ENCODE results near the gene ARMS2. TPM values are rescaled to one million over a fixed set of nuclear protein-coding genes. Genes with fewer than 3 reads are reported as not detected.

Gene ARMS2
- total and polyA plus RNA-seq, 9 donors = not detected

GRCh38 chr10:122449153-122449552 is 5.3 kb upstream of the ARMS2 start:
- DNase-seq = no peak
- Histone ChIP-seq H3K36me3 (ENCODE audit: control insufficient read depth, insufficient read depth, low read length) (no peaks in the 10 kb centered on the region), H3K27ac (ENCODE audit: low read length) (no peak overlapping the region), H3K4me1 (ENCODE audit: control insufficient read depth, insufficient read depth, low read length) (peaks cover 9% of the 10 kb centered on the region), H3K4me3 (ENCODE audit: low read length) (no peak overlapping the region), H3K27me3 (ENCODE audit: control insufficient read depth, insufficient read depth, low read length) (peaks cover 3% of the 10 kb centered on the region), H3K9me3 (replicated peaks; ENCODE audit: control insufficient read depth, low read depth, low read length) (no peaks in the 10 kb centered on the region)
- WGBS (ENCODE audit: insufficient coverage) = 100% methylated on average over 1 of the region's 4 CpGs

GRCh38 chr10:122450353-122450990 is 4.0 kb upstream of the ARMS2 start:
- no peaks in the 10 kb centered on the region for H3K9me3 ChIP-seq (replicated peaks; ENCODE audit: control insufficient read depth, low read depth, low read length)
- DNase-seq = peak; percentile 59
- 58% methylated on average over 10 of the region's 14 CpGs for WGBS (ENCODE audit: insufficient coverage)
- peaks cover 5% of the 10 kb centered on the region for H3K27me3 ChIP-seq (ENCODE audit: control insufficient read depth, insufficient read depth, low read length)
- H3K36me3 ChIP-seq (ENCODE audit: control insufficient read depth, insufficient read depth, low read length) = no peaks in the 10 kb centered on the region
- peaks cover 9% of the 10 kb centered on the region for H3K4me1 ChIP-seq (ENCODE audit: control insufficient read depth, insufficient read depth, low read length)
- no peak overlapping the region for H3K4me3 ChIP-seq (ENCODE audit: low read length)
- H3K27ac ChIP-seq (ENCODE audit: low read length) = peak overlapping the region; percentile 76

GRCh38 chr10:122454071-122454470 is 382 bp upstream of the ARMS2 start:
- no peak overlapping the region for H3K4me3 ChIP-seq (ENCODE audit: low read length)
- no peak overlapping the region for H3K27ac ChIP-seq (ENCODE audit: low read length)
- DNase-seq = no peak
- no peaks in the 10 kb centered on the region for H3K36me3 ChIP-seq (ENCODE audit: control insufficient read depth, insufficient read depth, low read length)
- WGBS (ENCODE audit: insufficient coverage) = no CpG with 5 or more reads among the region's 3 CpGs
- peaks cover 12% of the 10 kb centered on the region for H3K4me1 ChIP-seq (ENCODE audit: control insufficient read depth, insufficient read depth, low read length)
- H3K9me3 ChIP-seq (replicated peaks; ENCODE audit: control insufficient read depth, low read depth, low read length) = no peaks in the 10 kb centered on the region
- H3K27me3 ChIP-seq (ENCODE audit: control insufficient read depth, insufficient read depth, low read length) = peaks cover 15% of the 10 kb centered on the region

GRCh38 chr10:122455376-122456079 is 1.1 kb downstream of the ARMS2 start:
- 79% methylated on average over 4 of the region's 11 CpGs for WGBS (ENCODE audit: insufficient coverage)
- Histone ChIP-seq H3K4me1 (ENCODE audit: control insufficient read depth, insufficient read depth, low read length) (peaks cover 12% of the 10 kb centered on the region), H3K36me3 (ENCODE audit: control insufficient read depth, insufficient read depth, low read length) (no peaks in the 10 kb centered on the region), H3K4me3 (ENCODE audit: low read length) (no peak overlapping the region), H3K27ac (ENCODE audit: low read length) (no peak overlapping the region), H3K27me3 (ENCODE audit: control insufficient read depth, insufficient read depth, low read length) (peaks cover 26% of the 10 kb centered on the region), H3K9me3 (replicated peaks; ENCODE audit: control insufficient read depth, low read depth, low read length) (no peaks in the 10 kb centered on the region)
- DNase-seq = no peak

- no CpG with 5 or more reads among the region's 5 CpGs for WGBS (ENCODE audit: insufficient coverage)
- Histone ChIP-seq H3K9me3 (replicated peaks; ENCODE audit: control insufficient read depth, low read depth, low read length) (no peaks in the 10 kb centered on the region), H3K4me3 (ENCODE audit: low read length) (no peak overlapping the region), H3K27me3 (ENCODE audit: control insufficient read depth, insufficient read depth, low read length) (peaks cover 33% of the 10 kb centered on the region), H3K4me1 (ENCODE audit: control insufficient read depth, insufficient read depth, low read length) (peaks cover 15% of the 10 kb centered on the region), H3K27ac (ENCODE audit: low read length) (peak overlapping the region; percentile 72), H3K36me3 (ENCODE audit: control insufficient read depth, insufficient read depth, low read length) (no peaks in the 10 kb centered on the region)
- DNase-seq = peak; percentile 70
Measured at GRCh38 chr10:122457934-122458333, 3.5 kb downstream of the ARMS2 start.

GRCh38 chr10:122458693-122459092 is 4.2 kb downstream of the ARMS2 start:
- Histone ChIP-seq H3K4me1 (ENCODE audit: control insufficient read depth, insufficient read depth, low read length) (peaks cover 23% of the 10 kb centered on the region), H3K9me3 (replicated peaks; ENCODE audit: control insufficient read depth, low read depth, low read length) (no peaks in the 10 kb centered on the region), H3K27me3 (ENCODE audit: control insufficient read depth, insufficient read depth, low read length) (peaks cover 41% of the 10 kb centered on the region), H3K36me3 (ENCODE audit: control insufficient read depth, insufficient read depth, low read length) (no peaks in the 10 kb centered on the region), H3K4me3 (ENCODE audit: low read length) (no peak overlapping the region), H3K27ac (ENCODE audit: low read length) (peak overlapping the region; percentile 24)
- DNase-seq = no peak
- 73% methylated on average over 6 of the region's 6 CpGs for WGBS (ENCODE audit: insufficient coverage)

GRCh38 chr10:122459561-122460273 is 5.3 kb downstream of the ARMS2 start:
- Histone ChIP-seq H3K4me1 (ENCODE audit: control insufficient read depth, insufficient read depth, low read length) (peaks cover 32% of the 10 kb centered on the region), H3K27ac (ENCODE audit: low read length) (no peak overlapping the region), H3K27me3 (ENCODE audit: control insufficient read depth, insufficient read depth, low read length) (peaks cover 51% of the 10 kb centered on the region), H3K9me3 (replicated peaks; ENCODE audit: control insufficient read depth, low read depth, low read length) (no peaks in the 10 kb centered on the region), H3K4me3 (ENCODE audit: low read length) (no peak overlapping the region), H3K36me3 (ENCODE audit: control insufficient read depth, insufficient read depth, low read length) (no peaks in the 10 kb centered on the region)
- DNase-seq = no peak
- WGBS (ENCODE audit: insufficient coverage) = 54% methylated on average over 4 of the region's 14 CpGs

GRCh38 chr10:122460891-122461293 is 6.4 kb downstream of the ARMS2 start:
- H3K27ac ChIP-seq (ENCODE audit: low read length) = no peak overlapping the region
- WGBS (ENCODE audit: insufficient coverage) = under 1% methylated on average over 40 of the region's 40 CpGs
- H3K9me3 ChIP-seq (replicated peaks; ENCODE audit: control insufficient read depth, low read depth, low read length) = no peaks in the 10 kb centered on the region
- peaks cover 57% of the 10 kb centered on the region for H3K27me3 ChIP-seq (ENCODE audit: control insufficient read depth, insufficient read depth, low read length)
- no peaks in the 10 kb centered on the region for H3K36me3 ChIP-seq (ENCODE audit: control insufficient read depth, insufficient read depth, low read length)
- peaks cover 34% of the 10 kb centered on the region for H3K4me1 ChIP-seq (ENCODE audit: control insufficient read depth, insufficient read depth, low read length)
- peak overlapping the region; percentile 50 for H3K4me3 ChIP-seq (ENCODE audit: low read length)
- DNase-seq = no peak

GRCh38 chr10:122461367-122461728 is 6.9 kb downstream of the ARMS2 start, which contains the start of gene HTRA1:
Gene HTRA1, plus strand, starts transcription at chr10:122461553. Its CDS starts 100 bp downstream, at chr10:122461653.
- Histone ChIP-seq H3K27me3 (ENCODE audit: control insufficient read depth, insufficient read depth, low read length) (peaks cover 58% of the 10 kb centered on the region), H3K4me3 (ENCODE audit: low read length) (peak within 1 kb of the TSS; percentile 62), H3K4me1 (ENCODE audit: control insufficient read depth, insufficient read depth, low read length) (peaks cover 34% of the 10 kb centered on the region), H3K36me3 (ENCODE audit: control insufficient read depth, insufficient read depth, low read length) (no peaks in the 10 kb centered on the region), H3K27ac (ENCODE audit: low read length) (peak within 1 kb of the TSS; percentile 65), H3K9me3 (replicated peaks; ENCODE audit: control insufficient read depth, low read depth, low read length) (no peaks in the 10 kb centered on the region)
- WGBS (ENCODE audit: insufficient coverage) = under 1% methylated on average over 56 of the region's 56 CpGs
- peak; percentile 86 for DNase-seq

Measured in muscle of leg (tissue), 11 donors.